H9 (cell line): ENCODE data around the gene HERPUD2. TPM values are rescaled to one million over a fixed set of nuclear protein-coding genes. Genes with fewer than 3 reads are reported as not detected.

Source experiments
- DNase-seq: peaks from one replicate; pipeline ENCODE4 v3.0.0-alpha.2; 2017
- H2AFZ ChIP-seq: one replicate; pipeline ENCODE4 v1.6.1; 2013; ENCODE audit warnings: mild to moderate bottlenecking, low read length, control low read depth, moderate library complexity
- H2AK5ac ChIP-seq: 2 replicates; pipeline ENCODE4 v1.6.1; 2013; ENCODE audit warnings: low read length, control low read depth, mixed read lengths; ENCODE audit not compliant: insufficient read length
- H2BK120ac ChIP-seq: one replicate; pipeline ENCODE4 v1.6.1; 2013; ENCODE audit warnings: low read depth, mild to moderate bottlenecking, low read length, control low read depth, inconsistent platforms; ENCODE audit not compliant: poor library complexity, severe bottlenecking
- H2BK12ac ChIP-seq: 2 replicates; pipeline ENCODE4 v1.6.1; 2013; ENCODE audit warnings: low read length, control low read depth, mixed read lengths, low read depth; ENCODE audit not compliant: insufficient read length
- H2BK15ac ChIP-seq: 2 replicates; pipeline ENCODE4 v1.6.1; 2013; ENCODE audit warnings: low read depth, low read length, control low read depth
- H2BK20ac ChIP-seq: one replicate; pipeline ENCODE4 v1.6.1; 2013; ENCODE audit warnings: low read depth, mild to moderate bottlenecking, low read length, control low read depth, inconsistent platforms; ENCODE audit not compliant: poor library complexity, severe bottlenecking
- H2BK5ac ChIP-seq: 2 replicates; pipeline ENCODE4 v1.6.1; 2013; ENCODE audit warnings: low read length, control low read depth, mixed read lengths; ENCODE audit not compliant: insufficient read length
- H3K14ac ChIP-seq: 2 replicates; pipeline ENCODE4 v1.6.1; 2013; ENCODE audit warnings: low read length, control low read depth; ENCODE audit not compliant: insufficient read depth
- H3K18ac ChIP-seq: 2 replicates; pipeline ENCODE4 v1.6.1; 2013; ENCODE audit warnings: low read depth, mild to moderate bottlenecking, mixed read lengths, low read length, control low read depth; ENCODE audit not compliant: insufficient read length
- H3K23ac ChIP-seq: 2 replicates; pipeline ENCODE4 v1.6.1; 2013; ENCODE audit warnings: low read length, control low read depth, mixed read lengths, low read depth; ENCODE audit not compliant: insufficient read length
- H3K23me2 ChIP-seq: 2 replicates; pipeline ENCODE4 v1.6.1; 2013; ENCODE audit warnings: low read depth, mild to moderate bottlenecking, mixed read lengths, low read length, control low read depth; ENCODE audit not compliant: insufficient read length, poor library complexity, severe bottlenecking
- H3K27ac ChIP-seq: 2 replicates; pipeline ENCODE4 v1.5.1; 2013; ENCODE audit warnings: low read length, control low read depth, mixed read lengths, low read depth; ENCODE audit not compliant: insufficient read length
- H3K27me3 ChIP-seq: 2 replicates; pipeline ENCODE4 v1.6.1; 2013; ENCODE audit warnings: low read length, control low read depth, inconsistent platforms; ENCODE audit not compliant: insufficient read depth
- H3K4ac ChIP-seq: 2 replicates; pipeline ENCODE4 v1.6.1; 2013; ENCODE audit warnings: low read depth, mild to moderate bottlenecking, control low read depth, inconsistent platforms, low read length, moderate library complexity
- H3K4me1 ChIP-seq: 2 replicates; pipeline ENCODE4 v1.6.1; 2013; ENCODE audit warnings: low read length, control low read depth, inconsistent platforms; ENCODE audit not compliant: insufficient read depth
- H3K4me2 ChIP-seq: 2 replicates; pipeline ENCODE4 v1.6.1; 2013; ENCODE audit warnings: low read length, control low read depth, mixed read lengths; ENCODE audit not compliant: insufficient read length, insufficient read depth
- H3K56ac ChIP-seq: 2 replicates; pipeline ENCODE4 v1.6.1; 2013; ENCODE audit warnings: low read depth, mild to moderate bottlenecking, mixed read lengths, low read length, control low read depth; ENCODE audit not compliant: insufficient read length
- H3K79me1 ChIP-seq: 2 replicates; pipeline ENCODE4 v1.6.1; 2013; ENCODE audit warnings: low read depth, mild to moderate bottlenecking, moderate library complexity, low read length, control low read depth, inconsistent platforms; ENCODE audit not compliant: insufficient read depth, poor library complexity, severe bottlenecking
- H3K79me2 ChIP-seq: 2 replicates; pipeline ENCODE4 v1.6.1; 2013; ENCODE audit warnings: low read length, control low read depth, inconsistent platforms; ENCODE audit not compliant: insufficient read depth
- H3K9ac ChIP-seq: 2 replicates; pipeline ENCODE4 v1.6.1; 2013; ENCODE audit warnings: low read length, control low read depth, mixed read lengths; ENCODE audit not compliant: insufficient read length; ENCODE audit errors: extremely low read depth
- H3K9me3 ChIP-seq: one replicate; pipeline ENCODE4 v1.6.1; 2013; ENCODE audit warnings: low read depth, low read length, inconsistent platforms; ENCODE audit not compliant: control insufficient read depth
- H3T11ph ChIP-seq: one replicate; pipeline ENCODE4 v1.6.1; 2013; ENCODE audit warnings: mild to moderate bottlenecking, low read length, control low read depth, inconsistent platforms
- H4K20me1 ChIP-seq: one replicate; pipeline ENCODE4 v1.6.1; 2013; ENCODE audit not compliant: control insufficient read depth, insufficient read length, insufficient read depth
- H4K5ac ChIP-seq: 2 replicates; pipeline ENCODE4 v1.6.1; 2013; ENCODE audit warnings: low read depth, mild to moderate bottlenecking, mixed read lengths, low read length, control low read depth; ENCODE audit not compliant: insufficient read length
- H4K8ac ChIP-seq: replicated peaks from 2 replicates; pipeline ENCODE4 v1.6.1; 2013; ENCODE audit warnings: low read length, control low read depth, mixed read lengths, low read depth; ENCODE audit not compliant: insufficient read length
- H4K91ac ChIP-seq: 2 replicates; pipeline ENCODE4 v1.6.1; 2013; ENCODE audit warnings: low read depth, mild to moderate bottlenecking, moderate library complexity, mixed read lengths, low read length, control low read depth; ENCODE audit not compliant: insufficient read length
- H3K27ac Mint-ChIP-seq, 3 experiments: 2 replicates in 2 of 3; 3 replicates in 1 of 3; pipeline ENCODE4 v1.8.0; 2020 to 2021; ENCODE audit warnings: mixed read lengths in 3 of 3, mild to moderate bottlenecking in 1 of 3, moderate library complexity in 1 of 3
- H3K27me3 Mint-ChIP-seq: 2 replicates; pipeline ENCODE4 v1.8.0; 2021; ENCODE audit warnings: low read depth, mild to moderate bottlenecking, moderate library complexity, mixed read lengths
- H3K36me3 Mint-ChIP-seq, 3 experiments: 2 replicates in 2 of 3; 3 replicates in 1 of 3; pipeline ENCODE4 v1.8.0; 2020 to 2021; ENCODE audit warnings: low read depth in 3 of 3, mixed read lengths in 3 of 3; ENCODE audit not compliant: insufficient read depth in 1 of 3
- H3K4me1 Mint-ChIP-seq, 2 experiments: 2 replicates each; pipeline ENCODE4 v1.8.0; 2020; ENCODE audit warnings: mixed read lengths in 2 of 2
- H3K4me3 Mint-ChIP-seq, 2 experiments: 2 replicates in 1 of 2; 3 replicates in 1 of 2; pipeline ENCODE4 v1.8.0; 2020 to 2021; ENCODE audit warnings: mild to moderate bottlenecking in 2 of 2, mixed read lengths in 2 of 2, moderate library complexity in 1 of 2
- H3K9me3 Mint-ChIP-seq, 2 experiments: 2 replicates in 1 of 2; 3 replicates in 1 of 2; pipeline ENCODE4 v1.8.0; 2020; ENCODE audit warnings: mild to moderate bottlenecking in 2 of 2, mixed read lengths in 2 of 2, moderate library complexity in 1 of 2
- WGBS: extraction: QIAGEN DNeasy Blood & Tissue Kit; methylation state at CpG from one replicate; pipeline ENCODE4 v1.1.7; 2013; ENCODE audit warnings: missing lambda C conversion rate, low lambda C conversion rate, mixed read lengths; ENCODE audit not compliant: insufficient read length; ENCODE audit errors: extremely low coverage; 5-methylcytosine and 5-hydroxymethylcytosine counted together
- total RNA-seq: library from RNA; stranded (reverse); gene quantifications from 2 replicates; pipeline ENCODE4 v1.2.1, GENCODE V29; 2021
- TF ChIP-seq, protein P1 (sequence below): fragments of 200-600 bp; sonication (generic); conservative IDR thresholded peaks from 3 replicates; pipeline ENCODE4 v1.8.0; 2021; ENCODE audit warnings: antibody characterized with exemption, mild to moderate bottlenecking

The HERPUD2 gene
- total RNA-seq, 1 experiment from 2014 or later = 17.0 TPM

DNA sequence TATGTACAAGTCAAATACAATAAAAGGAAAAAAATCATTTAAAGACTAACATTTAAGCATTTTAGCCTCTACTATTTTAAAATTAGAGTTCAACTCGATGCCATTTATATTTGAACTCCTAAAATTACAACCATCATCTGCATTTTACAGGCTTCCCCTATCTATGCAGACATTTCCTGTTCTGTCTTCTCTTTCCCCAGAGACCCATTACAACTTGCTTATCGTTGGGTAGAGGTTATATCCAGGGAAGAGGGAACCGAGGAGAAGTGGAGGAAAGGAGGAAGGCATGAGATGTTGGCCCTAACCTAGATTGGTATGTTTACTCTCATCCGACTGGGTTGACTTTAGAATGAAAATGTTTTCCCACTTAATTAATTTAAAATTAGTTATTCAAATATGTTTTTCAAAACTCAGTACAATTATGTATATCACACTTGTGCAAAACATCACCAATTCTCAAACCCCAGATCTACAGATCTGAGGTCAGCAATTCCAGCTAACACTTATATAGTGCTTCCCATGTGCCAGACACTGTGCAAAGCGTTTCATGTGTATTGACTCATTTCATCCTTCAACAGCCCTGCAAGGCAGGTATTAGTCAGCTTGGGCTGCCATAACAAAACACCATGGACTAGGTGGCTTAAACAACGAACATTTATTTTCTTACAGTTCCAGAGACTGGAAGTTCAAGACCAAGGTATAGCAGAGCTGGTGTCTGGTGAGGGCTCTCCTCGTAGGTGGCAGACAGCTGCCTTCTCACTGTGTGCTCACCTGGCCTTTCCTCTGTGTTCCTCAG is 27.3 kb upstream of the HERPUD2 start:
- Histone ChIP-seq H2BK15ac (no peak overlapping the region), H4K8ac (no peak overlapping the region), H4K5ac (no peak overlapping the region), H2BK12ac (no peak overlapping the region), H3K23me2 (no peaks in the 10 kb centered on the region), H4K91ac (no peak overlapping the region), H3K79me1 (no peaks in the 10 kb centered on the region), H3K9me3 (no peaks in the 10 kb centered on the region), H3K79me2 (no peaks in the 10 kb centered on the region), H3K18ac (no peak overlapping the region), H2BK5ac (no peak overlapping the region), H3K4me1 (no peaks in the 10 kb centered on the region), H3K9ac (no peak overlapping the region), H3K27me3 (no peaks in the 10 kb centered on the region), H3T11ph (no peak overlapping the region), H3K14ac (no peak overlapping the region), H2AK5ac (no peak overlapping the region), H3K56ac (no peak overlapping the region), H2AFZ (no peak overlapping the region), H3K23ac (no peak overlapping the region), H3K27ac (no peak overlapping the region), H4K20me1 (no peaks in the 10 kb centered on the region), H2BK20ac (no peak overlapping the region), H3K4me2 (no peak overlapping the region), H2BK120ac (no peak overlapping the region), H3K4ac (no peak overlapping the region)
- Mint-ChIP-seq H3K27ac (no peak overlapping the region), H3K36me3 (no peaks in the 10 kb centered on the region), H3K27me3 (no peaks in the 10 kb centered on the region), H3K4me1 (no peaks in the 10 kb centered on the region; a peak in 1 of 4 replicates), H3K4me3 (no peak overlapping the region), H3K9me3 (peaks cover 0 to 6% of the 10 kb centered on the region in 2 experiments; a peak in 1 of 5 replicates)
- WGBS = no CpG with 5 or more reads among the region's 7 CpGs
- no peak for DNase-seq
- TF ChIP-seq, protein P1, sequence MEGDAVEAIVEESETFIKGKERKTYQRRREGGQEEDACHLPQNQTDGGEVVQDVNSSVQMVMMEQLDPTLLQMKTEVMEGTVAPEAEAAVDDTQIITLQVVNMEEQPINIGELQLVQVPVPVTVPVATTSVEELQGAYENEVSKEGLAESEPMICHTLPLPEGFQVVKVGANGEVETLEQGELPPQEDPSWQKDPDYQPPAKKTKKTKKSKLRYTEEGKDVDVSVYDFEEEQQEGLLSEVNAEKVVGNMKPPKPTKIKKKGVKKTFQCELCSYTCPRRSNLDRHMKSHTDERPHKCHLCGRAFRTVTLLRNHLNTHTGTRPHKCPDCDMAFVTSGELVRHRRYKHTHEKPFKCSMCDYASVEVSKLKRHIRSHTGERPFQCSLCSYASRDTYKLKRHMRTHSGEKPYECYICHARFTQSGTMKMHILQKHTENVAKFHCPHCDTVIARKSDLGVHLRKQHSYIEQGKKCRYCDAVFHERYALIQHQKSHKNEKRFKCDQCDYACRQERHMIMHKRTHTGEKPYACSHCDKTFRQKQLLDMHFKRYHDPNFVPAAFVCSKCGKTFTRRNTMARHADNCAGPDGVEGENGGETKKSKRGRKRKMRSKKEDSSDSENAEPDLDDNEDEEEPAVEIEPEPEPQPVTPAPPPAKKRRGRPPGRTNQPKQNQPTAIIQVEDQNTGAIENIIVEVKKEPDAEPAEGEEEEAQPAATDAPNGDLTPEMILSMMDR = no peak
